ENCODE data around the gene GLTP.

Gene GLTP

DNA sequence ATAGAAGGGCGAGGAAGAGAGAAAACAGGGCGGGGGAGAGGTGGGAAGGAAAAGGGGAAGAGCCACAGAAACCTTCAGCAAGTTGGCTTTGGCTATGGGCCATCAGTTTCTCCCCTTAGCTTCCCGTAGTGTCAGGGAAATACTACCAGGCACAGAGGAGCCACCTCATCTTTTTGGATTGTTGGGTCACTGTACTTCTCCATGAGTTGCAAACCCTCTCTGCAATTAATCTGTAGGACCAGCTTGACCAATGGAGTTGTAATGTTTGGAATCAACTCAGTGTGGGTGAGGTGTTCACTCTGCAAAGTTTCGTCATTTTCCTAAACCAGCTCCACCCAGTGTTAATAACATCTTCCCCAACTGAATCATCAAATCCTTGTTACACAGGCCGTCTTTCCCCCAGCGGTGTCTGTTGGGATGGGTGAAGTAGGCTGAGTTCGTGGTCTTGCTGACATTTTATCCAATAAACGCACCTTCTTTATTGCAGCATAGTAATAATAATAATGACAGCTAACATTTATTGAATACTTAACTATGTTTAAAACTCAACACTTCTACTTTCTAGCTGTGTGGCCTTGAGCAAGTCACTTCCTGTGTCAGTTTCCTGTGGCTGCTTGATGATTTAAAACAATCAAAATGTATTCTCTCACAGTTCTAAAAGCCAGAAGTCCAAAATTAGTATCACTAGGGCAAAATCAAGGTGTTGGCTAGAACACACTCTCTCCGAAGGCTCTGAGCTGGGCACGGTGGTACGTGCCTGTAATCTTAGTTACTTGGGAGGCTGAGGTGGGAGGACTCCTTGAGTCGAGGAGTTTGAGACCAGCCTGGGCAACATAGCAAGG, 8.1 kb upstream of the GLTP start:
- no peak overlapping the region for H3K4me3 ChIP-seq (ENCODE audit: control insufficient read depth, low read depth, low read length)
- peak; percentile 98 for DNase-seq (ENCODE audit: low read depth)
- TF ChIP-seq, protein P1, sequence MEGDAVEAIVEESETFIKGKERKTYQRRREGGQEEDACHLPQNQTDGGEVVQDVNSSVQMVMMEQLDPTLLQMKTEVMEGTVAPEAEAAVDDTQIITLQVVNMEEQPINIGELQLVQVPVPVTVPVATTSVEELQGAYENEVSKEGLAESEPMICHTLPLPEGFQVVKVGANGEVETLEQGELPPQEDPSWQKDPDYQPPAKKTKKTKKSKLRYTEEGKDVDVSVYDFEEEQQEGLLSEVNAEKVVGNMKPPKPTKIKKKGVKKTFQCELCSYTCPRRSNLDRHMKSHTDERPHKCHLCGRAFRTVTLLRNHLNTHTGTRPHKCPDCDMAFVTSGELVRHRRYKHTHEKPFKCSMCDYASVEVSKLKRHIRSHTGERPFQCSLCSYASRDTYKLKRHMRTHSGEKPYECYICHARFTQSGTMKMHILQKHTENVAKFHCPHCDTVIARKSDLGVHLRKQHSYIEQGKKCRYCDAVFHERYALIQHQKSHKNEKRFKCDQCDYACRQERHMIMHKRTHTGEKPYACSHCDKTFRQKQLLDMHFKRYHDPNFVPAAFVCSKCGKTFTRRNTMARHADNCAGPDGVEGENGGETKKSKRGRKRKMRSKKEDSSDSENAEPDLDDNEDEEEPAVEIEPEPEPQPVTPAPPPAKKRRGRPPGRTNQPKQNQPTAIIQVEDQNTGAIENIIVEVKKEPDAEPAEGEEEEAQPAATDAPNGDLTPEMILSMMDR (conservative IDR thresholded peaks at IDR 0.05; ENCODE audit: control insufficient read depth, insufficient read depth, low read depth, low read length): peak; percentile 25

DNA sequence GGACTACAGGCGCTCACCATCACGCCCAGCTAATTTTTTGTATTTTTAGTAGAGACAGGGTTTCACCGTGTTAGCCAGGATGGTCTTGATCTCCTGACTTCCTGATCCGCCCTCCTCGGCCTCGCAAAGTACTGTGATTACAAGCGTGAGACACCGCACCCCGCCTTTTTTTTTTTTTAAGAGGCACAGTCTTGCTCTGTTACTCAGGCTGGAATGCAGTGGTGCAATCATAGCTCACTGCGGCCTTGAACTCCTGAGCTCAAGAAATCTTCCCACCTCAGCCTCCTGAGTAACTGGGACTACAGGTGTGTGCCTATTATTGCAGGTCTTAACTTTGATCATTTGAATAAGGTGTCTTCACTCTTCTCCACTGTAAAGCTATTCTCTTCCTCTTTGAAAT, 5.3 kb upstream of the GLTP start:
- TF ChIP-seq, protein P1 (conservative IDR thresholded peaks at IDR 0.05; ENCODE audit: control insufficient read depth, insufficient read depth, low read depth, low read length): no peak
- H3K4me3 ChIP-seq (ENCODE audit: control insufficient read depth, low read depth, low read length): no peak overlapping the region
- DNase-seq (ENCODE audit: low read depth): no peak

GRCh38 chr12:109883461-109883860, 3.1 kb upstream of the GLTP start:
- TF ChIP-seq, protein P1 (conservative IDR thresholded peaks at IDR 0.05; ENCODE audit: control insufficient read depth, insufficient read depth, low read depth, low read length): no peak
- no peak for DNase-seq (ENCODE audit: low read depth)
- no peak overlapping the region for H3K4me3 ChIP-seq (ENCODE audit: control insufficient read depth, low read depth, low read length)

DNA sequence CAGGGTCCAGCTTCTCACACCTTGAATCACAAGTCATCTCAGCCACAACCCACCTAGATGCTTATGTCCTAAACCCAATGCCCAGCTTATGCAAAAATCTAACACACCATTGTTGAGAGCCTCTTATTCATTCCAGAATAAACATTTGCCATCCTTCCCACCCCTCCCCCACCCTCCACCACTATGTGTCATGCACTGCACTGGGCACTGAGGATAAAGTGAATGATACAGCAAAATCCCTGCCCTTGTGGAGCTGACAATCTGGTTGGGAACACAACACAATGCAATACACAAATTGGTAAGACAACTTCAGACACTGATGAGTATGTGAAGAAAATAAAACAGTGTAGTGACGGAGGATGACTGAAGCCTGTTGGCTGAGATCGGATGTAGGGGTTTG, 1.4 kb upstream of the GLTP start:
- peak; percentile 29 for DNase-seq (ENCODE audit: low read depth)

GRCh38 chr12:109880938-109881337, 597 bp upstream of the GLTP start:
- TF ChIP-seq, protein P1 (conservative IDR thresholded peaks at IDR 0.05; ENCODE audit: control insufficient read depth, insufficient read depth, low read depth, low read length): no peak
- peak overlapping the region; percentile 57 for H3K4me3 ChIP-seq (ENCODE audit: control insufficient read depth, low read depth, low read length)
- DNase-seq (ENCODE audit: low read depth): no peak

More for the DNA sequence above, 1.4 kb upstream of the GLTP start:
- TF ChIP-seq, protein P1 (conservative IDR thresholded peaks at IDR 0.05; ENCODE audit: control insufficient read depth, insufficient read depth, low read depth, low read length): no peak
- no peak overlapping the region for H3K4me3 ChIP-seq (ENCODE audit: control insufficient read depth, low read depth, low read length)

- peak; percentile 9 for DNase-seq (ENCODE audit: low read depth)
- TF ChIP-seq, protein P1 (conservative IDR thresholded peaks at IDR 0.05; ENCODE audit: control insufficient read depth, insufficient read depth, low read depth, low read length): no peak
- peak overlapping the region; percentile 92 for H3K4me3 ChIP-seq (ENCODE audit: control insufficient read depth, low read depth, low read length)
Measured at GRCh38 chr12:109879351-109880042, 844 bp downstream of the GLTP start.
